Mesenchymal stem cell (in vitro differentiated cells and primary cell): Measurements from ENCODE around the gene CDK4. TPM values are rescaled to one million over a fixed set of nuclear protein-coding genes. Genes with fewer than 3 reads are reported as not detected.

Experiments
- DNase-seq: peaks from one replicate; pipeline ENCODE4 v3.0.0-alpha.2; 2013
- H2AFZ ChIP-seq: one replicate; pipeline ENCODE4 v1.6.1; 2013; ENCODE audit warnings: low read depth, mild to moderate bottlenecking, control low read depth, inconsistent platforms, low read length, moderate library complexity
- H2AK5ac ChIP-seq: 2 replicates; pipeline ENCODE4 v1.6.1; 2013; ENCODE audit warnings: low read length, moderate library complexity, mild to moderate bottlenecking, inconsistent platforms; ENCODE audit not compliant: severe bottlenecking
- H2BK120ac ChIP-seq: one replicate; pipeline ENCODE4 v1.6.1; 2013; ENCODE audit warnings: low read depth, mild to moderate bottlenecking, inconsistent platforms, low read length, moderate library complexity
- H2BK12ac ChIP-seq, 2 experiments: one replicate each; pipeline ENCODE4 v1.6.1; 2013; ENCODE audit warnings: inconsistent platforms in 2 of 2, low read length in 2 of 2, mild to moderate bottlenecking in 2 of 2, moderate library complexity in 2 of 2, control low read depth in 1 of 2
- H2BK15ac ChIP-seq: one replicate; pipeline ENCODE4 v1.6.1; 2013; ENCODE audit warnings: mild to moderate bottlenecking, low read depth, inconsistent platforms; ENCODE audit not compliant: poor library complexity, severe bottlenecking
- H2BK5ac ChIP-seq: 2 replicates; pipeline ENCODE4 v1.6.1; 2013; ENCODE audit warnings: low read depth, mild to moderate bottlenecking, low read length, control low read depth, inconsistent platforms; ENCODE audit not compliant: poor library complexity, severe bottlenecking
- H3K14ac ChIP-seq, 2 experiments: one replicate each; pipeline ENCODE4 v1.6.1; 2013; ENCODE audit warnings: inconsistent platforms in 2 of 2, low read length in 2 of 2, control low read depth in 1 of 2, mild to moderate bottlenecking in 1 of 2, moderate library complexity in 1 of 2
- H3K18ac ChIP-seq, 2 experiments: one replicate each; pipeline ENCODE4 v1.6.1; 2013; ENCODE audit warnings: inconsistent platforms in 2 of 2, low read length in 2 of 2, control low read depth in 1 of 2, low read depth in 1 of 2, mild to moderate bottlenecking in 1 of 2
- H3K23ac ChIP-seq, 2 experiments: one replicate each; pipeline ENCODE4 v1.6.1; 2013; ENCODE audit warnings: inconsistent platforms in 2 of 2, low read length in 2 of 2, mild to moderate bottlenecking in 2 of 2, moderate library complexity in 2 of 2, control low read depth in 1 of 2
- H3K27ac ChIP-seq: 2 replicates; pipeline ENCODE4 v1.5.1; 2013; ENCODE audit warnings: mild to moderate bottlenecking, moderate library complexity, low read length, control low read depth, inconsistent platforms; ENCODE audit not compliant: poor library complexity, severe bottlenecking
- H3K27me3 ChIP-seq, 2 experiments: 2 replicates each; pipeline versions ENCODE4 v1.6.1 to v1.7.0; 2013; ENCODE audit warnings: low read length in 2 of 2, mild to moderate bottlenecking in 2 of 2, moderate library complexity in 2 of 2, control low read depth in 1 of 2, inconsistent platforms in 1 of 2; ENCODE audit not compliant: control insufficient read depth in 1 of 2, insufficient read depth in 1 of 2
- H3K36me3 ChIP-seq, 2 experiments: 2 replicates each; pipeline versions ENCODE4 v1.6.1 to v1.7.0; 2013; ENCODE audit warnings: low read length in 2 of 2, control low read depth in 1 of 2, inconsistent platforms in 1 of 2, low read depth in 1 of 2, mild to moderate bottlenecking in 1 of 2; ENCODE audit not compliant: insufficient read depth in 2 of 2, control insufficient read depth in 1 of 2
- H3K4ac ChIP-seq, 2 experiments: one replicate each; pipeline ENCODE4 v1.6.1; 2013; ENCODE audit warnings: inconsistent platforms in 2 of 2, low read length in 2 of 2, mild to moderate bottlenecking in 2 of 2, moderate library complexity in 2 of 2, control low read depth in 1 of 2, low read depth in 1 of 2
- H3K4me1 ChIP-seq: 2 replicates; pipeline ENCODE4 v1.6.1; 2013; ENCODE audit warnings: low read depth, low read length, control low read depth; ENCODE audit not compliant: control insufficient read depth, insufficient read depth
- H3K4me2 ChIP-seq: 2 replicates; pipeline ENCODE4 v1.6.1; 2013; ENCODE audit warnings: low read length, mild to moderate bottlenecking, inconsistent platforms; ENCODE audit not compliant: poor library complexity, severe bottlenecking
- H3K4me3 ChIP-seq, 2 experiments: 2 replicates each; pipeline versions ENCODE4 v1.5.1 to v1.7.0; 2013; ENCODE audit warnings: low read length in 2 of 2, mild to moderate bottlenecking in 2 of 2, control low read depth in 1 of 2, low read depth in 1 of 2; ENCODE audit not compliant: insufficient read depth in 1 of 2
- H3K79me1 ChIP-seq: replicated peaks from 2 replicates; pipeline ENCODE4 v1.6.1; 2013; ENCODE audit warnings: mild to moderate bottlenecking, control low read depth, low read length, inconsistent platforms; ENCODE audit not compliant: poor library complexity, severe bottlenecking
- H3K9ac ChIP-seq: 2 replicates; pipeline ENCODE4 v1.7.0; 2013; ENCODE audit warnings: mild to moderate bottlenecking, low read length, moderate library complexity
- H3K9me3 ChIP-seq: 2 replicates; pipeline ENCODE4 v1.7.0; 2013; ENCODE audit warnings: mild to moderate bottlenecking, low read length; ENCODE audit not compliant: control insufficient read depth
- H4K8ac ChIP-seq: one replicate; pipeline ENCODE4 v1.6.1; 2013; ENCODE audit warnings: inconsistent platforms, mild to moderate bottlenecking, low read length, moderate library complexity
- H4K91ac ChIP-seq: one replicate; pipeline ENCODE4 v1.6.1; 2013; ENCODE audit warnings: mild to moderate bottlenecking, low read length, inconsistent platforms
- WGBS: methylation state at CpG from one replicate; pipeline ENCODE4 v1.1.7; 2013; ENCODE audit warnings: mixed read lengths; 5-methylcytosine and 5-hydroxymethylcytosine counted together
- polyA plus RNA-seq, 2 experiments: library from polyadenylated mRNA; stranded (reverse); fragments of 200-250 nt; gene quantifications; one replicate each; pipeline ENCODE4 v1.2.3, GENCODE V29; 2013

CDK4 gene
- 168 TPM for polyA plus RNA-seq (2013, experiment 1 of 2)
- polyA plus RNA-seq (2013, experiment 2 of 2): 171 TPM

GRCh38 chr12:57751788-57752667 is at the start of gene CDK4:
Gene CDK4, minus strand, starts transcription at chr12:57752310. Its CDS starts 593 bp downstream, at chr12:57751717.
- H2AFZ ChIP-seq: peak within 1 kb of the TSS; percentile 49

GRCh38 chr12:57800965-57801364 is 48.9 kb upstream of the CDK4 start:
- no peak for DNase-seq
- H2AK5ac ChIP-seq: no peak overlapping the region

More at GRCh38 chr12:57751788-57752667, at the start of gene CDK4:
- peak within 1 kb of the TSS; percentile 85 for H4K91ac ChIP-seq
- H3K4me3 ChIP-seq: peak within 1 kb of the TSS; percentile 70 to 89
- H3K36me3 ChIP-seq: peaks cover 22 to 40% of the 10 kb centered on the region in 2 experiments
- H2AK5ac ChIP-seq: peak within 1 kb of the TSS; percentile 15
- H3K4ac ChIP-seq: peak within 1 kb of the TSS; percentile 62 to 95
- peak within 1 kb of the TSS; percentile 91 to 93 for H3K18ac ChIP-seq
- peak within 1 kb of the TSS; percentile 77 for H3K27ac ChIP-seq
- H3K23ac ChIP-seq: peak within 1 kb of the TSS in 1 of 2 experiments; percentile 36
- H2BK5ac ChIP-seq: peak within 1 kb of the TSS; percentile 71
- H3K14ac ChIP-seq: peak within 1 kb of the TSS in 1 of 2 experiments; percentile 68
- H3K4me2 ChIP-seq: peak within 1 kb of the TSS; percentile 76
- H3K4me1 ChIP-seq: peaks cover 21% of the 10 kb centered on the region
- peaks cover 11 to 23% of the 10 kb centered on the region in 2 experiments for H3K27me3 ChIP-seq
- H2BK12ac ChIP-seq: peak within 1 kb of the TSS; percentile 50 to 81
- H3K79me1 ChIP-seq: peaks cover 11% of the 10 kb centered on the region
- no peaks in the 10 kb centered on the region for H3K9me3 ChIP-seq
- H2BK120ac ChIP-seq: peak within 1 kb of the TSS; percentile 74
- H2BK15ac ChIP-seq: peak within 1 kb of the TSS; percentile 39
- WGBS: 1% methylated on average over 52 of the region's 58 CpGs
- peak; percentile 100 for DNase-seq
- H3K9ac ChIP-seq: peak within 1 kb of the TSS; percentile 98
- peak within 1 kb of the TSS; percentile 78 for H4K8ac ChIP-seq

GRCh38 chr12:57797933-57798332 is 45.8 kb upstream of the CDK4 start:
- H3K79me1 ChIP-seq: peaks cover 7% of the 10 kb centered on the region
- peaks cover 25 to 75% of the 10 kb centered on the region in 2 experiments for H3K36me3 ChIP-seq
- no peak overlapping the region for H2BK5ac ChIP-seq
- H3K18ac ChIP-seq: no peak overlapping the region
- H3K4ac ChIP-seq: no peak overlapping the region
- WGBS: 100% methylated on average over 1 of the region's 1 CpG
- no peak overlapping the region for H2BK15ac ChIP-seq
- DNase-seq: no peak
- H2AFZ ChIP-seq: no peak overlapping the region
- no peak overlapping the region for H3K23ac ChIP-seq
- no peak overlapping the region for H3K14ac ChIP-seq
- H3K4me3 ChIP-seq: no peak overlapping the region
- H2AK5ac ChIP-seq: no peak overlapping the region
- no peak overlapping the region for H3K9ac ChIP-seq
- no peaks in the 10 kb centered on the region for H3K4me1 ChIP-seq
- no peak overlapping the region for H2BK120ac ChIP-seq
- no peak overlapping the region for H4K8ac ChIP-seq
- H3K9me3 ChIP-seq: no peaks in the 10 kb centered on the region
- no peak overlapping the region for H2BK12ac ChIP-seq
- no peaks in the 10 kb centered on the region for H3K27me3 ChIP-seq
- no peak overlapping the region for H3K27ac ChIP-seq
- H3K4me2 ChIP-seq: no peak overlapping the region
- no peak overlapping the region for H4K91ac ChIP-seq

More at GRCh38 chr12:57800965-57801364, 48.9 kb upstream of the CDK4 start:
- Histone ChIP-seq H3K23ac (no peak overlapping the region), H3K4ac (no peak overlapping the region), H3K36me3 (peaks cover 17 to 82% of the 10 kb centered on the region in 2 experiments), H3K27ac (no peak overlapping the region), H3K14ac (no peak overlapping the region), H3K4me3 (no peak overlapping the region), H2AFZ (no peak overlapping the region), H2BK12ac (no peak overlapping the region), H3K4me1 (peaks cover 2% of the 10 kb centered on the region), H3K9ac (peak overlapping the region; percentile 25), H4K91ac (no peak overlapping the region), H3K79me1 (peaks cover 6% of the 10 kb centered on the region), H3K9me3 (no peaks in the 10 kb centered on the region), H2BK120ac (no peak overlapping the region), H4K8ac (no peak overlapping the region), H2BK15ac (no peak overlapping the region), H2BK5ac (no peak overlapping the region), H3K27me3 (no peaks in the 10 kb centered on the region), H3K4me2 (no peak overlapping the region), H3K18ac (no peak overlapping the region)
- WGBS: 100% methylated on average over 2 of the region's 3 CpGs

- H3K9me3 ChIP-seq: no peaks in the 10 kb centered on the region
Measured at GRCh38 chr12:57796996-57797395, 44.9 kb upstream of the CDK4 start.

More at GRCh38 chr12:57796996-57797395, 44.9 kb upstream of the CDK4 start:
- H3K4me2 ChIP-seq: no peak overlapping the region
- H2BK120ac ChIP-seq: no peak overlapping the region
- peaks cover 25 to 75% of the 10 kb centered on the region in 2 experiments for H3K36me3 ChIP-seq
- DNase-seq: no peak
- H3K4ac ChIP-seq: no peak overlapping the region
- H2AK5ac ChIP-seq: no peak overlapping the region
- no peaks in the 10 kb centered on the region for H3K27me3 ChIP-seq
- H2BK15ac ChIP-seq: no peak overlapping the region
- H3K9ac ChIP-seq: peak overlapping the region; percentile 16
- H3K27ac ChIP-seq: no peak overlapping the region
- H3K4me3 ChIP-seq: no peak overlapping the region
- no CpG with 5 or more reads among the region's 1 CpG for WGBS
- no peak overlapping the region for H3K23ac ChIP-seq
- H3K4me1 ChIP-seq: no peaks in the 10 kb centered on the region
- H2BK12ac ChIP-seq: no peak overlapping the region
- H4K91ac ChIP-seq: no peak overlapping the region
- H3K18ac ChIP-seq: no peak overlapping the region
- H4K8ac ChIP-seq: no peak overlapping the region
- no peak overlapping the region for H2AFZ ChIP-seq
- peaks cover 5% of the 10 kb centered on the region for H3K79me1 ChIP-seq
- H2BK5ac ChIP-seq: no peak overlapping the region
- H3K14ac ChIP-seq: no peak overlapping the region
